ENCODE data around the gene GPR3.
"Not testable (repeated sequence)": the region's sequence is repeated elsewhere in the genome, so short reads cannot be mapped to it uniquely, and the experiment has no call there.

The GPR3 gene

DNA sequence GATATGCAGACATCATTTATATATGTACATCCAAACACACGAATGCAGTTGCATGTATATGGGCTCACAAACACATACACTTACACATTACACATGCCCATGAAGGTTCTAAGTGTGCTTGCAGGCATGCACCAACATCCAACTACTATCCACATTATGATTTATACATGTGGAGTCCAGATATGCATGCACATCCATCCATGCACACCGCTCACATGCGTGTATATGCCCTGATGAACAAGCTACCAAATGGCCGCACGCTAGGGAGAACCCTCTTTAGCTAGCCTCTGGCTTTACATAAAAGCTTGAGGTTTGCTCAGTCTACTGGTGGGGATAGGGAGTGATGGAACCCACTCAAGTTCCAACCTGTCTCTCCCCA, 8.5 kb downstream of the GPR3 start:
- no peak for FAIRE-seq

DNA sequence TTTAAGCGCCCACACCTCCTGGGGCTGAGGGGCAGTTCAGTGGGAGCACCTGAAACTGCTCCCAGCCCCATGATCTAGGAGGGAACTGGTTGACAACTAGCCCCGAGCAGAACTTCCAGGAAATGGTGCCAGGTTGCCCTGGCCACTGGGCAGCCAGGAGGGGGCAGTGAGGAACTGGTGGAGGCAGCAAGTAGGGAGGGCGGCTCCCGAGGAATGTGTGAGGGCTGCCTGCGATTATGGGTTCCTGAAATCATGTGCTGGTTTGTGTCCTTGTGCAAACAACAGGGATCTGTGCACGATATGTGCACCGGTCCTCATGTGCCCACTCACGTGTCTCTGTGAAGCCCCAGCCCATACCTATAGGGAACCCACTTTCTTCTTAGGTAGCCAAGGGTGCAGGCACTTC, 9.9 kb downstream of the GPR3 start:
- no peak for FAIRE-seq

DNA sequence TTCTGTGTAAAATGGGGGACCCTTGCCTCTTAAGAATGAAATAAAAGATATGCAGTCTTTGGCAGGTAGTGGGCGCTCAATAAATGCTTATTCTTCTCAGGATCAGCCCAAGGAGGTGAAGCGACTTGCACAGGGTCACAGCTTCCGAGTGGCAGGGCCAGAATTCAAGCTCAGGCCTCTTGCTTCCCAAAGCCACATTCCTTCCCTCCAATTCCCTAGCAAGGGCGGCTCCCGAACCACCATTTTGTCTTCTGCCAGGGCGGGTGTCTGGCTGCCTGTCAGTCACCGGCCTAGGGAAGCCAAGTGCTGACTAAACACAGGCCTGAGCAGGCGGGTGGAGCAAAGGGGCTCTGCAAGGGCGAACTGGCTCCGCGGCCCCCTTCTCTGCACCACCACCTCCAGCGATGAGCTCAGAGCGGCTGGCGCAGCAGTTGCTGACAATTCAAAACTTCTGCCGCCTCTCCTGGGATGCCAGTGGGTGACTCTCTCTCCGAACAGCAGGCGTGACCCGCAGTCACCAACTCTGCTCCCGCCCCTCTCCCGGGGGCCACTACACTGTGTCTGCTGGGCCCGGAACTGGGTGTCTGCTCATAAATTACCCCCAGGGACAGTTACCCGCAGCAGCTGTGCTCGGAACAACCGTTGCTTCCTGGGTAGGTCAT, 10.8 kb downstream of the GPR3 start:
- FAIRE-seq: no peak

DNA sequence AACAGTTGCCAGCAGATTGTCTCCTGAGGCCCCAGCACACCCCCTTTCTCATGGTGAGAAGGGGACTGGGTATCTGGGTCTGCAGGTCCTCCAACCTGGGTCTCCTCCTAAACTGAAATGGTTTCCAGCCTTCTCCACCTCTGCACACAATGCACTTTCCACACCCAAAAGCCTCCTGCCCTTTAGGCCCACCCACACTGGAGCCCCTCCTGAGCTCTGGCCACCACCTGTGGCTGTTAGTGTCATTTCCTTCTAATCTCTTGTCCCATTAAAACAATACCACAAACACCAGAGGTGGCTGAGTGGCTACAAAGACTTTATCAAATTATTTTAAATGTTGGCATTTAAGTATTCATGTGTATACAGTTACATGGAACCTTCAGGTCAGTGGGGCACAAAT, 11.5 kb downstream of the GPR3 start:
- FAIRE-seq: no peak

DNA sequence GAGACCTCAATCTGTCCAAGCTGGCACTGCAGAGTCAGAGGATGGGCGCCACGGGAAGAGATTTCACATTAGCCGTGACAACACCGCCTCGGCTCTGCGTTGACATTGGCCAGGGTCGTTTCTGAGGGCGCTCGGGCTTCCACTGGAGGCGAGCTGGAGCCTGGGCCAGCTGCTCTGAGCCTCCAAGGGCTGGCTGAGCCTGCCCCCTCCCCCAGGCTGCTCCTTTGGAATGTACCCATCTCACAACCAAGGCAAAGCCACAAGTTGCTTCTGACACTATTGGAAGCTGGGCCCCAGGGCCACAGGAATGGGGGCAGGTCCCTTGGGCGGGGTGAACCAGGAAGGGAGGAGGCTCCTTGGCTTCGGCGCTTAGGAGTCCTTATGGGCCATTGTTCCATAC, 12.7 kb downstream of the GPR3 start:
- FAIRE-seq: no peak

DNA sequence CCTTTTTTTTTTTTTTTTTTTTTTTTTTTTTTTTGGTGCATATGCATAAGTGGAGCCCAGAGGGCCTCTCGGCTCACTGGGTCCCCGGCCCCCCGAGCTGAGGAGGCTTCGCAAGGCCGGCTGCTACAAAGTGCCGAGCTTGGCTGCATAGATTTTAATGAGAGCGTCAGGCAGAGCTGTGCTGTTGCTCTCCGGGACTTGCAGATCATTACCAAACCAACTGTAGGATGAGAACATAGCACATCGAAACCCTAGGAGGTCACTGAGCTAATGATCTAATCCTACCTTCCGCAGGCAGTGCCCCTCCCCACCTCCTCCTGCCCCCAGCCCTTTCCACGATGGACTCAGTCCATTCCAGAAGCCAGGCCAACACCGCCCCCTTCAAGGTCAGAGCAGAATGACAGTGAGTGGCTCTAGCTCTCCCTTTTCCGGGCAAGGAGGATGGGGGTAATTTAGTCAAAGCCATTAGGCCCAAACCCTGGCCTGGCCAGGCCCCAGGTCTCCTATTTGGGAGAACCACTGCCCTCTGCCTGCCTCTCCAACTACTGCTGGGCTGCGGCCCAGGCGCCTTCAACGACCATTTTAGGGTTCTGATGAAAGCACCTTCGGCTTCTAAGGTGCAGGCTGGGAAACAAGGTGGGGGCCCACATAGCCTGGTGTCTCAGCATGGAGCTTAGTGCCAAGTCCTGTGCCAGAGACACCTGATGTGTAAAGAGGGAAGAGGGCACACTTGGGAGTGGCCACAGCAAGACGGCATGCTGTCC, 13.4 kb downstream of the GPR3 start:
- not testable (repeated sequence) for FAIRE-seq

DNA sequence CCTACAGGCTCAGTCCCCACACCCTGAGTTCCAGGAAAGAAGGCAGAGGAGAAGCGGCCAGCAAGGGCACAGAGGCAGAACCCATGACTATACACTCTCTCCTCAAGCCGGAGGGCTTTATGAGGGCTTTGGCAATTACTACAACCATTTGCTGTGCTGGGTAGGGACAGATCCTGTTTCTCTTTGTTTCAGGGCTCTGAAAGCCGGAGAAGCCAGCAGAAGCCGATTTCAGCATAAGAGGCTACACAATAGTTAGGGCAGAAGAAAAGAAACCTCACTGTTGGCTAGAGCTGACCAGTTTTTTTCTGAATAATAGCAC, 13.9 kb downstream of the GPR3 start:
- no peak for FAIRE-seq

DNA sequence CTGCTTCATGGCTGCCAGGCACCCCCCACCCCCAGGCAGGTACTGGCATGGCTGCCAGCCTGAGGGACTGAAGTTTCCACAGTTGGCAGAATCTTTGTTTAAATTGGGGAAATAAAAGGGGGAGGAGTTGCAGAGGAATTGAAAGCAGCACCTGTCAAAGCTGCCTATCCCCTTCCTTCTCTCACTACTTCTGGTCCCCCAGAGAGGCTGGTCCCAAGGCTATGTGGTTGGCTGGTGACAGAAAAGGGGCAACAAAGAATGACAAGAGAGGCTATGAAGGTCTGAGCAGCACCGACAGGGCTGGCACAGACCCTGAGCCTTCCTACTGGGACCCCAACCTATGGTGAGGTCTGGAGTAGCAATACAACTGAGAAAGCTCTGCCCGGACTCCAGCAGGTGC, 14.4 kb downstream of the GPR3 start:
- FAIRE-seq: not testable (repeated sequence)

DNA sequence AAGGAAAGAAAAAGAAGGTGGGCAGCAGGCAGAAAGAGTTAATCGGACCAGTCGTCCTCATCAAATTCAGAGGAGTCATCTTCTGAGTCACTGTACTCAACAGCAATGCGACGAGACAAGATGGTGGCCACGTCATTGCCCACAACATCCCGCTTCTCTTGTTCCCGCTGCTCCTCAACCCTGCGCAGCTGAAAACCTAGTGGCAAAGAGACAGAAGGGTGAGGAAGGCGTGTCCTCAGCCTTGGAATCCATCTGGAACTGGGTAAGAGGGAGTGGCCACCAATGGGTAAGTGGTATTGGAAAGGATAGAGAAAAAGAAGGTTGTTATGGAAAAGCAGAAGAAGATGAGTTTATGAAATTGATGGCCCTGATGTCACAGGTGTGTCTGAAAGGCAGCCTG, 15.7 kb downstream of the GPR3 start:
- no peak for FAIRE-seq

DNA sequence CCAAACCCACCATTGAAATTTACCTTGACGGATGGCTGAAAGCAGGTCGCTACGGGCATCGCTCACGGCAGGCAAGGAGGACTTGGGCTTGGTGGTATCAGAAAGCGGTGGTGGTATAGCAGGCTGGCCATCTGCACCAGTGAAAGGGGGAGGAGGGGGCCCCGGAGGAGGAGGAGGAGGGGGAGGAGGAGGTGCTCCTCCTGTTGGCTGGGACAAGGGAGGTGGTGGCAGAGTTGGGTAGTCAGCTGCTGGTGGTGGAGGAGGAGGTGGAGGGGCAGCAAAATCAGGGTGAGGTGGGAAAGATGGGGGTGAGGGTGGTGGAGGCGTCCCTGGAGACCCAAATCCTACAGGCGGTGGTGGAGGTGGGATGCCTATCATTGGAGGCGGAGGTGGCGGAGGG, 17.2 kb downstream of the GPR3 start:
- no peak for FAIRE-seq

DNA sequence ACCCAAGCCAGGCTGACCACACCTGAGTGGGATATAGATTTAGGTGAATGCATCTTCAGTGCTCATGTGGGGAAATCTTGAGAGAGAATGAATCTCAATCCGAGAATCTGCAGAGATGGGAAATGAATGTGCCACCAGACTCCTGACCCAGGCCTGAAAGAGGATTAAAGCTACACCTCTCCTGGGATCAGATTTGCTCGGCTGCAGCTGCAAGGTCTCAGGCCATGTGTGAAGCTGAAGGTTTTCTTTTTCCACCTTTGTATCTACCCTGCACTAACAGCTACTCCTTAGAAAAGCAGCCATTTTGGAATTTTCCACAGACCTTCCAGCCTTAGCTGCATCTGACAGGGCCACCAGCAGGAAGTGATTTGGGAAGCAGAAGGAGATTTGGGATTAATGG, 18.3 kb downstream of the GPR3 start:
- no peak for FAIRE-seq

DNA sequence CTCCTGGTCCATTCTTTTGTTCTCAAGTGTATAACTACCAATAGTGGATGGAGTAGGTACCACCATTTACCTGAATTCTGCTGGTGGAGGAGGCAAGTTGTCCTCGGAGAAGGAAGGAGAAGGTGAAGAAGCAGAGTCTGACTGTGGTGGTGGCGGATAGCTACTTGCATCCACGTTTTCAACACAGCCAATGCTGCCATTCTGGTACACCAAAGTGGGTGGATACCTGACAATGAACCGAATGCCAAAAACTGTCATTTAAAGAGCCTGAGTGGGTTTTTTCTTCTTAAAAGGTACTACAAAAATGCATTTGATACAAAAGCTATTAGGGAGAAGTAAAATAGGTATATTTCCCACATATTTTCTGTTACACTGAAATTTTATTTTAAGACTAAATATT, 20.1 kb downstream of the GPR3 start:
- FAIRE-seq: no peak

DNA sequence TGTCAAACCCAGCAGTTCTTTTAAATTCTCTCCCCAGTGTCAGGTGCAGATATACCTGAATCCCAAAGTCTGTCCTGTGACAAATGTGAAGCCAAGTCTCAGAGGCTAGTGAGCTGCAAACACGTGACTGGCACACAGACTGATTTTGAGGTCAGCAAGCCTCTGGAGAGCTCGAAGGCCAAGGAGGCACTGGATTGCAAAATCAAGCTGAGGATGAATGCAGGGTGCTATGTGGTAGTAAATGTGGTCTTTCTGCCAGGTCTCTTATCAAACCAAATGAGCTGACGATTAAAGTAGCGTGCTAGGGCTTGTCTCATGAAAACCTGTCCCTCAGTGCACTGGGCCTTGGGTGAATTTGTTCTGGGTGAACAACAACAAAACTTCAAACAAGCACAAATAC, 20.6 kb downstream of the GPR3 start:
- no peak for FAIRE-seq

DNA sequence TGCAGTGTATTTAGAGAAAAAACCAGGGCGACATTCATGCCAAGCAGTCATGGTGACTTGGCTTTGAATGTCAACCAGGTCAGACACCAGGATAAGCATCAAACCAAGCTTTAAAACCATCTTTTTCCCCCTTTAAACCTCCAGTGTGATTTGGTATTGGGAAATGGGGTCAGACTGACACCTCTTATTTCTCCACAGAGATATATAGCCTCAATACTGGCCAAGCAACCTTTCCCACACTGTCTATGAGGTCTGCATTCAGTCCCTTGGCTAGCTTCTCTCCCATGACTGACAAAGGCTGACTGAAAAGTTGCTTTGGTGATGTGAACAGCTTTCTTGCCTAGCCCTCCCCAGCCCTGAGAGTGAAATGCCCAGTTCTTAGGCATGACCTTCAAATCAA, 21.7 kb downstream of the GPR3 start:
- FAIRE-seq: no peak

DNA sequence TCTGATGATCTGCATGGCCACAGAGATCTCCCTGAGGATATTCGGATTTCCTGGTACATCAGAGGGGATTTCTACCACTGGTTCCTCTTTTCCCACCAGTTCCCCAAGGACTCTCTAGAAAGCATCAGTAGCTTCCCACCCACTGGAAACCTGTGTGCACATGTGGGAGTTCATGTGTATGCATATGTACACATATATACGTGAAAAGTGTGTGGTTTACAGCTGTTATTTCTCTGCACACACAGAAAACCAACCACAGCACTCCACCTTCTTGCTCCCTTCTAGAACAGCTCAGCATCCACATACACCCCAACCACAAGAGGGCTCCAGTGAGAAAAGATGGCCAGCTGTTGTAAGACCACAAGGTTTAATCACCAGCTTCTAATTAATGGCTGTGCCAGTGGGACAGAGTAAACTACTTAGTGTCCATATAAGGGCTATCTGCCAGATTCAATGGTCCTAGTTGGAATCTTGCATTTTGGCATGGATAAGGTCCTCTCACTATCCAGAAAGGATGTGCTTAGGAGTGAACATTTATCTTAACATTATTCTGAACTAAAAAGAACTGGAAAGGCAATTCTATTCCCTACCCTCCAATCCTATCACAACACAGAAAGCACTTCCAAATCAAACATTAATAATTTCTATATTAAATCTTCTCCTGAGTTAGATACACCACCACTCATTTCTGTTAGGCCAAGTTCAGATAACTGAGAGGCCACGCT, 24.1 kb downstream of the GPR3 start:
- no peak for FAIRE-seq

DNA sequence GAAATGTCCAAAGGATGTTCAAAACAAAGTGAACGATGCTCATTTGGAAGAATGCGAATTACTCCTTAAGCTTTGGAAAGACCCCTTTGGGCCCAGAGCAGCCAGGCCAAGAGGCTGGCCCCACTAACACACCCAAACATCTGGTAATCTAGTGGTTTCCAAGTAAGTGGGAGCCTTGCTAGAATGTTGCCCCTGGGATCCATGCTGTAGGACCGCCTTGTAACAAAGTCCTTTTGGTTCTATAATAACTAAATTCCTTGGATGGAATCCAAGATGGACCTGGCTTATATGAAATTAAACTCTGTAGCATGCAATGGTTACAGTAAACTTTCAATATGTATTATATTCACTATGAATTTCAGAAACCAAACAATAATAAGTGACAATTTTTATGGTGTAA, 25.3 kb downstream of the GPR3 start:
- FAIRE-seq: no peak

DNA sequence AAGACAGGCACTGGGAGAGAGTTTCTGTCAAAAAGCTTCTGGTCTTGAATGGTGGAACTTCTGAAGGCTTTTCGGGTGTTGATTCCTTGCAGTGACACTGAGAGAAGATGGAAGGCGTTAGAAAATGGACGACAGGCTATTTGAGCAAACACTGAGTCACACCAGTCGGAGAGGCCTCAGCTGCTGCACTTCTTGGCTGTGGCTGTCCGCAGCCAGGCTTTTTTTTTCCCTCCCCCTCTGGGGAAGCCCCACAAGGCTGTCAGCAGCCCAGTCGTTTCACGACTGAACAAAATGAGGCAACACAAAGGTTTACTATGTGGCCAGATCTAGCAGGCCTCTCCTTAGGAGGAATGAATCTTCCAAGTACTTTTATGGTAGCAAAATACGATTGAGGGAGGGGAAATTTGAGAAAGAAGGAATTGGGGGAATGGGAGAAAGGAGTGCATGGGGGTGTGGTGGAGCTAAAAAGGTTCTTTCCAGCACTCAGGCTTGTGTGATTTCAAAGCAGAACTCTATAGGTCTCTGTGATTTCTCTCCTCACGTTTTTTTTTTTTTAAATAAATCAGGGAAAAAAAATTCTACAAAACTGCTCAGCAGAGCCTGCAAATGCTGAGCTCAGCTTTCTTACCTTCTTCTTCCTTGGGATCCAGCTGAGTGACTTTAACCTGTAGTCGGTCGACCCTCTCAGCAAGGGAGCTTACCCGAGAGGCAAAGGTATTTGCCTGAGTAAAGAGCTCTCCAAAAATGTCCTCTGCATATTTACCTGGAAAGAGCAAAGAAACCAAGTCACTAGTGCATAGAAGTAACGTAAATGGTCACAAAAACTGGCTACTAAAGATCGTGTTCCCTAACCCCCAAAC, 26.1 kb downstream of the GPR3 start:
- FAIRE-seq: no peak

DNA sequence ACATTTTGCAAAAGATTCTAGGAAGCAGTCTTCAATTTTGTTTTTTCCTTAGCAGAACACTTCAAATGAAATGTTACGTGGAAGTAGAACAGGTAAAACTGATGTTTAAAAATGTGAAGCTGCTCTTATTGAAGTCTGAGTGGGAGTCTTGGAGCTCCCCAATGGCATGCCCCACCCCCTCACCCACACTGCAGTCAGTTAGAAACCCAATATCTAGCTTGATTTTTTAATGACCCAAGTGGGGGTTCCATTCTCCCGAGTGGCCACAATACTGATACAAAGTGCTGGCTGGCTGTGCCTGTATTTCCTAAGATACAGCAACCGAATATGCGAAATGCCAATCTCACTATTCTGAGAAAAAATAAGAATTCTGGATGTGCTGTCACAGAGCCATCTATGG, 31.3 kb downstream of the GPR3 start:
- no peak for FAIRE-seq

DNA sequence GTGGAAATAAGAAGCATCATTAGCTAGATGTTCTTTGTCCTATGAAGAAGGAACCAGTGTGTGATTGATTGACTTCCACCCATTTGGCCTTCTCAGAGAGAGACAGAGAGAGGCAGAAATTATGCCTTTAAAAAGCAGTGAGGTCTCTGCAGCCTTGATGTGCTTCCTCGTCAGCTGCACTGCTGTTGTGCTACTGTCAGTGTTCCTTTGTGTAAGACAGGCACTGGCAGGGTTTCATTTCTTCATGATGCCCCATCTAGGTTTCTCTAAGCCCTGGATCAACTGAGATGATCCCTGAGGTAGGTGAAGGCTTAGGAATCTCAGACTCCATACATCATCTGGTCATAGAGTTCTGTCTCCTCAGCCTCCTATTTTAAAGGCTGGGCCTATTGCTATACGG, 34.9 kb downstream of the GPR3 start:
- no peak for FAIRE-seq

DNA sequence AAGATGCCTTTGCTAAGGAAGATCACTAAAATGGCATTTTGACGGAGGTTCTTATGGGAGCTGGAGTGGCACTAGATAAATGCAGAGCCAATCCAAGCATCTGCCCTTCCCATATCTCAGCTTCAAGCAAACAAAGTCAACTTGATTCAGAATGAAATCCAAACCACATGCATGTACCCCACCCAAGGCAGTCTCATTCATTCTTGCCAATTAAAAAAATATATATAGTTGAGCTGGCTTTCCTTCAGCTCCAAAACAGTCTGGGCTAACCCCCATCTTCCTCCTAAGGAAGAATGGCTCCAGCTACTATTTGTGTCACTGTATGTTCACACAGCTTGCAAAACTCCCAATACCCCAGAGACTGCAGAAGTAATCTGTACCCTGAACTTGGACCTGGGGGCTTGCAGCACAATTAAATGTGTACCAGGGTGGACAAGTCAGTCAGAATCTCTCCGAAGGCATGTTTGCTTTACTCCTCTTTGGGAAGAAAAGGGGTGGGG, 35.4 kb downstream of the GPR3 start:
- no peak for FAIRE-seq

DNA sequence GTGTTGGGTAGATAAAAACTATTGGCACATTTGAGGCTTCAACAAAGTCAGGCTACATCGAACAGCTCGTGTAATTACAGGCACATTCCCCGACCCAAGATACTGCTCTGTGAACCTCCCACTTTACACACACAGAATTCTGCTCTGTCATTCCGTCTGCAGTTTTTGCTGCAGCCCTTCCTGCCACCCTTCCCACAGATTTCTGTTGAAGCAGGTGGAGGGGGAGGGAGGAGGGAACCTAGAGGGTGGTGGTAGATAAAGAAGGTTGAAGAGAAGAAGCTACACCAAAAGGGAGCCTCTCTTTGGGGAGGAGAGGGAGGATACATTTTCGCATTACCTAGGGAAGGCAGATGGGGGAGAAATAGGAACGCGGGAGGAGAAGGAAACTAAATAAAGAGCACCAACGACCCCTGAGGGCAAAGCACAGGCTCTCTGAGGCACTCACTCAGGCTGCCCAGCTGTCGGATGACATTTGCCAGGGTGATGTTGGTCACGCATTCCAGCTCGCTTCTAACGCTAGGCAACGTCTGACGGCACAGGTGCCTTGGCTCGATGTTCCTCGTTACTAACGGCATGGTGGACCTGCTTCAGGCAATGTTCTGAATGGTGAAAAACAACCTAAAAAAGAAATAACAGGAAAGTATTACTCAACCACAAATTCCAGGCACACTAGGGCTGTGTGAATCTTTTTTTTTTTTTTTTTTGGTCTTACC, 36.0 kb downstream of the GPR3 start:
- FAIRE-seq: peak; percentile 43

DNA sequence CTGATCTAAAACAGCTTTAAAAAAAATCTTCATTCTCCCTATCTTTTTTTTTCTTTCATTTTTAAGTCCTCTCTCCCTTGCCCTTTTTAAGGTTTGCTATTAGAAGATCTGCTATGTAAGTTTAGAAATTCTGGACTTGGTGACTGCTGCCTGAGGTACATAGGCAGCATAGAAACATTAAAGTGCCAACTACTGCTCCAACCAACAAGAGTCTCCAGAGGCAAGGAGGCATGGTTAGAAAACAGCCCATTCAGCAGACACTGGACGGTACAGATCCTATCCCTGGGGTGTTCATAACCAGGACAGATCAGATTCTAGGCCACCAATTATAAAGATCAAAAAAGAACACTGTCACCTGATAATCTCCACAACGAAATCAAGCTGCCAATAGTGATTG, 36.6 kb downstream of the GPR3 start:
- no peak for FAIRE-seq

Data from islet of Langerhans (tissue), 1 donor.